ENCODE results near the gene RXRA.
A peak's percentile ranks its signal among the peaks of the same experiment; 100 is the strongest.

The RXRA gene

DNA sequence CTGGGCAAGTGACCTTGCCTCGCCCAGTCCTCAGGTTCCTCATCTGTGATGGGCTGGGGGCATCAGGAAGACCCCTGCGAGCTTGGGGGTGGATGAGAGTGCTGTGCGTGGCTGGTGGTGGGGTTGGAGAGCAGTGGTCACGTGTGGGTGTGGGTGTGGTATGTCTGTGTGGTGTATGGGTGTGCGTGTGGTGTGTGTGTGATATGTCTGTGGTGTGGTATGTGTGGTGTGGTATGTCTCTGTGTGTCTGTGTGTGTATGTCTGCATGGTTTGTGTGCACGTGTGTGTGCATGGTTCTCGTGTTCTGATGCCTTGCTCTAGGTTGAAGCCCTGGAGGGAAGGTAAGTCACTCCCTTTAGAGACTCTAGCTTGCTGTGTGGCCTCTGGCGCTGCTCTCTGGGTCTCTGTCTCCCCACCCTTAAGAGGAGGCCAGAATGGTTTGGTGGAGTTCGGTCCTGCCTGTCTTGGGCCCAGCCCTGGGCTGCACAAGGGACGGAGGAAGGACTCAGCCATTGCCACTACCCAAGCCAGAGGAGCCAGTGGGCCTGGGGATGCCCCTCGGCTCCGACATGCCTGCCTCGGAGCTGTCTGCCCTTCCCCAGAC, 87.0 kb downstream of the RXRA start:
- Histone ChIP-seq H2BK120ac (ENCODE audit: low read depth, low read length) (no peak overlapping the region), H3K9me3 (ENCODE audit: control insufficient read depth, low read length) (no peaks in the 10 kb centered on the region), H3K36me3 (ENCODE audit: control insufficient read depth in 1 of 2, insufficient read depth in 2 of 2, low read depth in 1 of 2, low read length in 2 of 2) (peaks cover 21 to 77% of the 10 kb centered on the region in 2 experiments), H3K4me2 (ENCODE audit: low read length, poor library complexity, severe bottlenecking) (no peak overlapping the region), H3K23ac (ENCODE audit: low read length in 2 of 2) (no peak overlapping the region), H3K79me1 (replicated peaks; ENCODE audit: low read length, poor library complexity, severe bottlenecking) (peaks cover 49% of the 10 kb centered on the region), H4K91ac (ENCODE audit: low read length) (no peak overlapping the region), H4K8ac (ENCODE audit: low read length) (peak overlapping the region; percentile 25), H2AK5ac (ENCODE audit: low read length, severe bottlenecking) (peak overlapping the region; percentile 6), H3K4me1 (ENCODE audit: control insufficient read depth, insufficient read depth, low read depth, low read length) (peaks cover 44% of the 10 kb centered on the region), H3K27ac (ENCODE audit: low read length, poor library complexity, severe bottlenecking) (no peak overlapping the region), H2BK12ac (ENCODE audit: low read length in 2 of 2) (peak overlapping the region in 1 of 2 experiments; percentile 55), H3K4ac (ENCODE audit: low read depth in 1 of 2, low read length in 2 of 2) (no peak overlapping the region), H3K18ac (ENCODE audit: low read depth in 1 of 2, low read length in 2 of 2) (peak overlapping the region in 1 of 2 experiments; percentile 81), H3K4me3 (ENCODE audit: insufficient read depth in 1 of 2, low read depth in 1 of 2, low read length in 2 of 2) (no peak overlapping the region), H2BK5ac (ENCODE audit: low read depth, low read length, poor library complexity, severe bottlenecking) (no peak overlapping the region), H3K14ac (ENCODE audit: low read length in 2 of 2) (peak overlapping the region in 1 of 2 experiments; percentile 85), H3K9ac (ENCODE audit: low read length) (no peak overlapping the region), H2BK15ac (ENCODE audit: low read depth, poor library complexity, severe bottlenecking) (no peak overlapping the region), H3K27me3 (ENCODE audit: control insufficient read depth in 1 of 2, insufficient read depth in 1 of 2, low read length in 2 of 2) (no peaks in the 10 kb centered on the region), H2AFZ (ENCODE audit: low read depth, low read length) (no peak overlapping the region)
- 94% methylated on average over 13 of the region's 13 CpGs for WGBS
- DNase-seq = no peak

DNA sequence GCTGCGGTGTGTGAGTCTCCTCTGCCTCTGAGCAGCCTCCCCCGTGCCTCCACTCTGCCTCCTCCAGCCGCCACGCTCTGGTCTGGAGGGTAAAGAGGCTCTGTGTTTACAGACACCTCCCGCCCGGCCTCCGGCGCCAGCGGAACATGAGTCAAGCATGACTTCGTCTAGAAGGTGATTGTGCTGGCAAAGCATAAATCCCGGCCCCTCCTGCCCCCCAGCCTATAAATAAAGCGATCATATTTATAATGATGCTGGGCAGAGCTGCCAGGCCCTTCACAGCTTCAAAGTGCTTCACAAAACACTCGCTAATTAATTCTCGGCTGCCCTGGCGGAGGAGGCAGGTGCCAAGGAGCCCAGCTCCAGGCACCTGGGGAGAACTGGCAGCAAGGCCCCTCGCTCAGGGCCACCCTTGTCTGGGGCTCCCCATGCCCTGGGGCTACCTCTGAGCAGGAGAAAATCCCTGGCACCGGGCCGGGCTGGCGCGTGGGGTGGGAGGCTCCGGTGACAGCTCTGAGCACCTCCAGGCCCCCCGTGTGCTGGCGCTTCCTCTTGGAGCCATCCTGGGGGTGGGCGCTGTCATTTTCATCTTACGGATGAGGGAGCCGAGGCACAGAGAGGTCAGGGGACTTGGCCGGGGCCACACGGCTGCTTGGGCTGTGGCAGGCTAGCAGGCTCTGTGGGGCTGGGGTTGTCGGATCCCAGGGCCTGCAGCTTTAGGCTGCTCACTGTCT, 87.8 kb downstream of the RXRA start:
- peaks cover 46% of the 10 kb centered on the region for H3K79me1 ChIP-seq (replicated peaks; ENCODE audit: low read length, poor library complexity, severe bottlenecking)
- DNase-seq = peak; percentile 87
- peak overlapping the region in 1 of 2 experiments; percentile 28 for H3K18ac ChIP-seq (ENCODE audit: low read depth in 1 of 2, low read length in 2 of 2)
- H2BK12ac ChIP-seq (ENCODE audit: low read length in 2 of 2) = no peak overlapping the region
- H3K9me3 ChIP-seq (ENCODE audit: control insufficient read depth, low read length) = no peaks in the 10 kb centered on the region
- H2BK120ac ChIP-seq (ENCODE audit: low read depth, low read length) = no peak overlapping the region
- H2BK5ac ChIP-seq (ENCODE audit: low read depth, low read length, poor library complexity, severe bottlenecking) = no peak overlapping the region
- no peak overlapping the region for H2AFZ ChIP-seq (ENCODE audit: low read depth, low read length)
- no peak overlapping the region for H3K23ac ChIP-seq (ENCODE audit: low read length in 2 of 2)
- no peak overlapping the region for H3K4me2 ChIP-seq (ENCODE audit: low read length, poor library complexity, severe bottlenecking)
- H3K36me3 ChIP-seq (ENCODE audit: control insufficient read depth in 1 of 2, insufficient read depth in 2 of 2, low read depth in 1 of 2, low read length in 2 of 2) = peaks cover 22 to 77% of the 10 kb centered on the region in 2 experiments
- H3K4me1 ChIP-seq (ENCODE audit: control insufficient read depth, insufficient read depth, low read depth, low read length) = peaks cover 41% of the 10 kb centered on the region
- H4K8ac ChIP-seq (ENCODE audit: low read length) = no peak overlapping the region
- H3K4me3 ChIP-seq (ENCODE audit: insufficient read depth in 1 of 2, low read depth in 1 of 2, low read length in 2 of 2) = no peak overlapping the region
- no peak overlapping the region for H4K91ac ChIP-seq (ENCODE audit: low read length)
- 73% methylated on average over 29 of the region's 29 CpGs for WGBS
- no peak overlapping the region for H3K4ac ChIP-seq (ENCODE audit: low read depth in 1 of 2, low read length in 2 of 2)
- H2AK5ac ChIP-seq (ENCODE audit: low read length, severe bottlenecking) = peak overlapping the region; percentile 35
- no peaks in the 10 kb centered on the region for H3K27me3 ChIP-seq (ENCODE audit: control insufficient read depth in 1 of 2, insufficient read depth in 1 of 2, low read length in 2 of 2)
- no peak overlapping the region for H3K14ac ChIP-seq (ENCODE audit: low read length in 2 of 2)
- peak overlapping the region; percentile 3 for H2BK15ac ChIP-seq (ENCODE audit: low read depth, poor library complexity, severe bottlenecking)
- H3K27ac ChIP-seq (ENCODE audit: low read length, poor library complexity, severe bottlenecking) = no peak overlapping the region
- no peak overlapping the region for H3K9ac ChIP-seq (ENCODE audit: low read length)

DNA sequence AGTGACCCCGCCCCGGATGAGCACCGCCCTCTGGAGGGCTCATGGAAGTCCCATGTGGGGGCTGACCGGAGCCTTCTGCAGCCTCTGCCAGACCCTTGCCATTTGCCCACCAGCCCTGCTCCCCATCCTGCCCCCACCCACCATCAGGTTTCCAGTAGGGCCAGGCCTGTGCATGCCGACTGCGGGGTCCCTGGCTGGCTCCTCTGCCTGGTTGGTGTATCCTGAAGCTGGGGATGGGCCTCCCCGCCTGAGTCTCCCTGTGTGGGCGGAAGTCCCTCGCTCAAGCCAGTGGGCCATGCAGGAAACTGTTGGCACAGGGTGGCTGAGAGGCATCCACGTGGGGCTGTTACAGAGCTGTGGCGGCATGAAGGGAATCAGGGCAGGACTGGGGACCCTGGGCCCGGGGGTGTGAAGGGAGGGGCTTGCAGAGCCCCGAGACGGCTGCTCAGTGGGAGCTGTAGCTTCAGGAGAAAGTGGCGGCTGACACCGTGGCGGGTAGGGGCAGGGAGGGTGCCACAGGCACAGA, 88.7 kb downstream of the RXRA start:
- Histone ChIP-seq H3K27me3 (ENCODE audit: control insufficient read depth in 1 of 2, insufficient read depth in 1 of 2, low read length in 2 of 2) (no peaks in the 10 kb centered on the region), H2BK120ac (ENCODE audit: low read depth, low read length) (no peak overlapping the region), H2AFZ (ENCODE audit: low read depth, low read length) (no peak overlapping the region), H3K4me1 (ENCODE audit: control insufficient read depth, insufficient read depth, low read depth, low read length) (peaks cover 44% of the 10 kb centered on the region), H2BK5ac (ENCODE audit: low read depth, low read length, poor library complexity, severe bottlenecking) (no peak overlapping the region), H3K9me3 (ENCODE audit: control insufficient read depth, low read length) (no peaks in the 10 kb centered on the region), H3K4me2 (ENCODE audit: low read length, poor library complexity, severe bottlenecking) (no peak overlapping the region), H3K4me3 (ENCODE audit: insufficient read depth in 1 of 2, low read depth in 1 of 2, low read length in 2 of 2) (no peak overlapping the region), H4K91ac (ENCODE audit: low read length) (no peak overlapping the region), H3K27ac (ENCODE audit: low read length, poor library complexity, severe bottlenecking) (no peak overlapping the region), H3K9ac (ENCODE audit: low read length) (no peak overlapping the region), H3K18ac (ENCODE audit: low read depth in 1 of 2, low read length in 2 of 2) (peak overlapping the region in 1 of 2 experiments; percentile 61), H2BK15ac (ENCODE audit: low read depth, poor library complexity, severe bottlenecking) (peak overlapping the region; percentile 2), H3K23ac (ENCODE audit: low read length in 2 of 2) (no peak overlapping the region), H4K8ac (ENCODE audit: low read length) (no peak overlapping the region), H3K36me3 (ENCODE audit: control insufficient read depth in 1 of 2, insufficient read depth in 2 of 2, low read depth in 1 of 2, low read length in 2 of 2) (peaks cover 14 to 77% of the 10 kb centered on the region in 2 experiments), H2BK12ac (ENCODE audit: low read length in 2 of 2) (no peak overlapping the region), H3K79me1 (replicated peaks; ENCODE audit: low read length, poor library complexity, severe bottlenecking) (peaks cover 44% of the 10 kb centered on the region), H3K14ac (ENCODE audit: low read length in 2 of 2) (no peak overlapping the region), H3K4ac (ENCODE audit: low read depth in 1 of 2, low read length in 2 of 2) (no peak overlapping the region), H2AK5ac (ENCODE audit: low read length, severe bottlenecking) (no peak overlapping the region)
- DNase-seq = no peak
- 90% methylated on average over 16 of the region's 17 CpGs for WGBS

DNA sequence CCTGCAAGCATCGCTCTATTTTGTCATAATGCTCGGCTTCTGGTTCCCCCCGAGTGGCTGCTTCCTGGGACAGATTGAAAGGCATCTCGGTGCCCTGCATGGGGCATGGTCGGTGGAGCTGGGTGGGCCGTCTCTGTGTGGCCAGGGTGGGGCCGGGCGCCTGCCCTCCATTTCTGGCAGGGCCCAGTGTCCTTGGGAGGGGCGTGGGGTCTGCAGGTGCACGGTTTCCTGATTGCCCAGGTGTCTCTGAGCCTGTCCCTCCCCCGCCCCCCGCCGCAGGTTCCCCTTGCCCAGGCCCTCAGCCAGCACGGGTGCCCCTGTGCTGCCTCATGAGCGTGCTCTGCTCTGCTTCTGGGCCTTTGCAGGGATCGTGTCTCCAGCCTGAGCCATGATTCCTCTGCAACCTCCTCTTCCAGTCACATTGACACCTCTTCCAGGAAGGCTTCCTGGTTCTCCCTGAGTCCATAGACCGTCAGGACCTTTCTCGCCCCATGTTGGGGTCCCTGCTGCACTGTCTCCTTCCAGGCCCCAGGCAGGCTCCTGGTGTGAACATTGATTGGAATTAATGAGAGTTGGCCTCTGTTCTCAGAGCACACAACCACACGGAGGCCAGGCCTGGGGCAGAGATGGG, 90.2 kb downstream of the RXRA start:
- no peak overlapping the region for H3K18ac ChIP-seq (ENCODE audit: low read depth in 1 of 2, low read length in 2 of 2)
- 91% methylated on average over 19 of the region's 19 CpGs for WGBS
- H4K8ac ChIP-seq (ENCODE audit: low read length) = no peak overlapping the region

More for the DNA sequence above, 90.2 kb downstream of the RXRA start:
- Histone ChIP-seq H3K4ac (ENCODE audit: low read depth in 1 of 2, low read length in 2 of 2) (no peak overlapping the region), H3K4me1 (ENCODE audit: control insufficient read depth, insufficient read depth, low read depth, low read length) (peaks cover 38% of the 10 kb centered on the region), H2AFZ (ENCODE audit: low read depth, low read length) (no peak overlapping the region), H3K23ac (ENCODE audit: low read length in 2 of 2) (no peak overlapping the region), H2BK15ac (ENCODE audit: low read depth, poor library complexity, severe bottlenecking) (no peak overlapping the region), H2AK5ac (ENCODE audit: low read length, severe bottlenecking) (no peak overlapping the region), H3K14ac (ENCODE audit: low read length in 2 of 2) (peak overlapping the region in 1 of 2 experiments; percentile 19), H2BK120ac (ENCODE audit: low read depth, low read length) (no peak overlapping the region), H3K27me3 (ENCODE audit: control insufficient read depth in 1 of 2, insufficient read depth in 1 of 2, low read length in 2 of 2) (no peaks in the 10 kb centered on the region), H3K79me1 (replicated peaks; ENCODE audit: low read length, poor library complexity, severe bottlenecking) (peaks cover 43% of the 10 kb centered on the region), H3K4me2 (ENCODE audit: low read length, poor library complexity, severe bottlenecking) (no peak overlapping the region), H3K27ac (ENCODE audit: low read length, poor library complexity, severe bottlenecking) (no peak overlapping the region), H3K9me3 (ENCODE audit: control insufficient read depth, low read length) (no peaks in the 10 kb centered on the region), H4K91ac (ENCODE audit: low read length) (no peak overlapping the region), H3K36me3 (ENCODE audit: control insufficient read depth in 1 of 2, insufficient read depth in 2 of 2, low read depth in 1 of 2, low read length in 2 of 2) (peaks cover 26 to 77% of the 10 kb centered on the region in 2 experiments), H3K4me3 (ENCODE audit: insufficient read depth in 1 of 2, low read depth in 1 of 2, low read length in 2 of 2) (no peak overlapping the region), H2BK5ac (ENCODE audit: low read depth, low read length, poor library complexity, severe bottlenecking) (no peak overlapping the region), H3K9ac (ENCODE audit: low read length) (no peak overlapping the region), H2BK12ac (ENCODE audit: low read length in 2 of 2) (no peak overlapping the region)
- DNase-seq = no peak

All from mesenchymal stem cell (in vitro differentiated cells and primary cell).